ENCODE results near the gene RREB1. TPM values are rescaled to one million over a fixed set of nuclear protein-coding genes. Genes with fewer than 3 reads are reported as not detected.

Gene RREB1
- total RNA-seq, 1 experiment from 2014 or later = 38.4 TPM

DNA sequence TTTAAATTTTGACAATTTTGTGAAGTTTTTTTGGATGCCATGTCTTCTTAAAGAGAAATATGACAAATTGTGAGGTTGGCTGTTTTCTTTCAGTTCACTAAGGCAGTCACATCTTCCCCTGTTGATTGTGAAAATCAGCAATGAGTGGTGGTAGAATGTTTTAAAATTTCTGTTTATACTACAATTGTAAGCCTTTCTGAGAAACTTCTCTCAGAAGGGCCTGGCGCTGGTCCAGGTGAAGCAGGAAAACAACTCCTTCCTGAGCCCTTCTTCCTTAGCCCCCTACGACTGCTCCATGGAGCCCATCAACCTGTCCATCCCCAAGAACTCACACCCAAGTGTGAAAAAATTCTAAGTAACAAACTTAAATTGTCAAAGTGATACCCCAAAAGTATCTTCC lies 124.6 kb downstream of the RREB1 start:
- H3K27me3 Mint-ChIP-seq (ENCODE audit: unreplicated experiment) = no peaks in the 10 kb centered on the region
- CTCF ChIA-PET = no interaction called here
- no TSS peak for BruUV-seq (replicated peaks)
- H3K9me3 Mint-ChIP-seq (ENCODE audit: low read depth, unreplicated experiment) = no peaks in the 10 kb centered on the region
- intact Hi-C loops (cut with micrococcal nuclease; ENCODE audit: unreplicated experiment) = loop anchor here (10.0 kb wide), 1 partner anchor 418 kb away; no protein-coding TSS in a partner anchor
- H3K27ac Mint-ChIP-seq (ENCODE audit: unreplicated experiment) = no peak overlapping the region
- TF ChIP-seq, protein P1, sequence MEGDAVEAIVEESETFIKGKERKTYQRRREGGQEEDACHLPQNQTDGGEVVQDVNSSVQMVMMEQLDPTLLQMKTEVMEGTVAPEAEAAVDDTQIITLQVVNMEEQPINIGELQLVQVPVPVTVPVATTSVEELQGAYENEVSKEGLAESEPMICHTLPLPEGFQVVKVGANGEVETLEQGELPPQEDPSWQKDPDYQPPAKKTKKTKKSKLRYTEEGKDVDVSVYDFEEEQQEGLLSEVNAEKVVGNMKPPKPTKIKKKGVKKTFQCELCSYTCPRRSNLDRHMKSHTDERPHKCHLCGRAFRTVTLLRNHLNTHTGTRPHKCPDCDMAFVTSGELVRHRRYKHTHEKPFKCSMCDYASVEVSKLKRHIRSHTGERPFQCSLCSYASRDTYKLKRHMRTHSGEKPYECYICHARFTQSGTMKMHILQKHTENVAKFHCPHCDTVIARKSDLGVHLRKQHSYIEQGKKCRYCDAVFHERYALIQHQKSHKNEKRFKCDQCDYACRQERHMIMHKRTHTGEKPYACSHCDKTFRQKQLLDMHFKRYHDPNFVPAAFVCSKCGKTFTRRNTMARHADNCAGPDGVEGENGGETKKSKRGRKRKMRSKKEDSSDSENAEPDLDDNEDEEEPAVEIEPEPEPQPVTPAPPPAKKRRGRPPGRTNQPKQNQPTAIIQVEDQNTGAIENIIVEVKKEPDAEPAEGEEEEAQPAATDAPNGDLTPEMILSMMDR (IDR thresholded peaks at IDR 0.05; ENCODE audit: unreplicated experiment) = no peak
- peaks cover 25% of the 10 kb centered on the region for H3K4me1 Mint-ChIP-seq (ENCODE audit: low read depth, unreplicated experiment)
- no peak for DNase-seq
- H3K4me3 Mint-ChIP-seq (ENCODE audit: low read depth, unreplicated experiment) = no peak overlapping the region
- H3K36me3 Mint-ChIP-seq (ENCODE audit: insufficient read depth, unreplicated experiment) = peaks cover 54% of the 10 kb centered on the region

DNA sequence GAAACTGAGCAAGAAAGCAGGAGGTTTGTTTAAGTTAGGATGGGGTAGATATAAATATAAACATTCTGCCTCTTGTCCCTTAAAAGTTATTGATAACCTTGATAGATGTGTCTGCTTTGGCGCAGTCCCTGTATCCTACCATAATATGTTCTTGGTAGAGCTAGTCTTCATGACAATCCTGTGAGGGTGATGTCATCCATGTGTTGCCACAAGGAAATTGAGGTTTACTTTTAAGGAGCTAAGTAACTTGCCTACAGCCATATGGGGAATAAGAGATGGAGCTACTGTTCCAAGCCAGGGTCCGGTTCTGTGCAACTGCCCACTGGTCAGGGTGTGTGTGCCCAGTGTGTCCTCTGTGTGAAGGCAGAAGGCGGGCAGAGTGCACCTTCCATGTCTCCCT lies 126.8 kb downstream of the RREB1 start:
- TF ChIP-seq, protein P1 (IDR thresholded peaks at IDR 0.05; ENCODE audit: unreplicated experiment) = no peak
- H3K4me1 Mint-ChIP-seq (ENCODE audit: low read depth, unreplicated experiment) = peaks cover 37% of the 10 kb centered on the region
- H3K9me3 Mint-ChIP-seq (ENCODE audit: low read depth, unreplicated experiment) = no peaks in the 10 kb centered on the region
- H3K27ac Mint-ChIP-seq (ENCODE audit: unreplicated experiment) = no peak overlapping the region
- no peak overlapping the region for H3K4me3 Mint-ChIP-seq (ENCODE audit: low read depth, unreplicated experiment)
- DNase-seq = no peak
- CTCF ChIA-PET = no interaction called here
- no peaks in the 10 kb centered on the region for H3K27me3 Mint-ChIP-seq (ENCODE audit: unreplicated experiment)
- intact Hi-C loops (cut with micrococcal nuclease; ENCODE audit: unreplicated experiment) = loop anchor here (10.0 kb wide), 1 partner anchor 420 kb away; no protein-coding TSS in a partner anchor
- peaks cover 50% of the 10 kb centered on the region for H3K36me3 Mint-ChIP-seq (ENCODE audit: insufficient read depth, unreplicated experiment)
- BruUV-seq (replicated peaks) = no TSS peak

GRCh38 chr6:7235712-7236305 lies 128.0 kb downstream of the RREB1 start:
- TF ChIP-seq, protein P1 (IDR thresholded peaks at IDR 0.05; ENCODE audit: unreplicated experiment) = no peak
- CTCF ChIA-PET = interaction anchor here (0.7 to 1.1 kb wide), 3 partner anchors 98 to 559 kb away, joined by 3 to 4 read pairs (median 3); no protein-coding TSS in a partner anchor
- peak; percentile 34 for DNase-seq
- no peaks in the 10 kb centered on the region for H3K9me3 Mint-ChIP-seq (ENCODE audit: low read depth, unreplicated experiment)
- peaks cover 44% of the 10 kb centered on the region for H3K36me3 Mint-ChIP-seq (ENCODE audit: insufficient read depth, unreplicated experiment)
- H3K27me3 Mint-ChIP-seq (ENCODE audit: unreplicated experiment) = no peaks in the 10 kb centered on the region
- no TSS peak for BruUV-seq (replicated peaks)
- peaks cover 44% of the 10 kb centered on the region for H3K4me1 Mint-ChIP-seq (ENCODE audit: low read depth, unreplicated experiment)
- peak overlapping the region; percentile 59 for H3K4me3 Mint-ChIP-seq (ENCODE audit: low read depth, unreplicated experiment)
- intact Hi-C loops (cut with micrococcal nuclease; ENCODE audit: unreplicated experiment) = loop anchor here (10.0 kb wide), 1 partner anchor 421 kb away; no protein-coding TSS in a partner anchor
- peak overlapping the region; percentile 95 for H3K27ac Mint-ChIP-seq (ENCODE audit: unreplicated experiment)

DNA sequence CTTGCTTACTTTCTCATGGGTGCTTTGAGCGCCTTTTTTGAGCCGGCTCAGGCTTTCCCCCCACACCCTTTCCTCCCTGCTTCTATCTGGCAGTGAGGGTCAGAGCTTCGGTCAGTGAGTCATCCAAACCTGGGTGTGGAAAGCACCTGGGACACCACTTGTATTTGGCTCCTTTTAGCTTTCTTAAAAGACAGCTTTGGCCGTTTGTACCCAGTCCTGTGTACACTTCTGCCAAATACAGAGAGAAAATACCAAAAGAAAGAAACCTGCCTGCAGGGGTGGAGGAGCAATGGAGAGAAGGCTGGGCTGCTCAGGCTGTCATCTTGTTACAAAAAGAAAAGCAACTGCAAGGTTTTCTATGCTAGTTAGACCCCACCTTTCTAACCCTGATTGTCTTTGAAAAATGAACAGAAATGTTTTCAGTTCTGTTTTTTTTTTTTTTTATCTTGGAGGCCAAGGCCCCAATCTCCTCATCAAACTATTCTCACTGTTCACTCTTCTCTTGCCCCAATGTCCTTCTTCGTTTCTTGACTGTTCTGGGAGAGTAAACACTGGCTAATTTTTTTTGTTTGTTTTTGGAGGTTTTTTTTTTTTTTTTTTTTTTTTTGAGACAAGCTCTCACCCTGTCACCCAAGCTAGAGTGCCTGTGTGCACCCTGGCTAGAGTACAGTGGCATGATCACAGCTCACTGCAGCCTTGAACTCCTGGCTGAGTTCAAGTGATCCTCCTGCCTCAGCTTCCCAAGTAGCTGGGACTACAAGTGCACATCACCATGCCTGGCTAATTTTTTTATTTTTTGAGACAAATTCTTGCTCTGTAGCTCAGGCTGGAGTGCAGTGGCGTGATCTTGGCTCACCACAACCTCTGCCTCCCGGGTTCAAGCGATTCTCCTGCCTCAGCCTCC lies 128.8 kb downstream of the RREB1 start:
- H3K9me3 Mint-ChIP-seq (ENCODE audit: low read depth, unreplicated experiment) = no peaks in the 10 kb centered on the region
- DNase-seq = peak; percentile 56
- BruUV-seq (replicated peaks) = no TSS peak
- intact Hi-C loops (cut with micrococcal nuclease; ENCODE audit: unreplicated experiment) = loop anchor here (10.0 kb wide), 1 partner anchor 422 kb away; no protein-coding TSS in a partner anchor
- peaks cover 43% of the 10 kb centered on the region for H3K36me3 Mint-ChIP-seq (ENCODE audit: insufficient read depth, unreplicated experiment)
- TF ChIP-seq, protein P1 (IDR thresholded peaks at IDR 0.05; ENCODE audit: unreplicated experiment) = no peak
- CTCF ChIA-PET = interaction anchor here (0.6 to 1.1 kb wide), 3 partner anchors 72 to 559 kb away, joined by 3 to 4 read pairs (median 3); no protein-coding TSS in a partner anchor
- H3K27me3 Mint-ChIP-seq (ENCODE audit: unreplicated experiment) = no peaks in the 10 kb centered on the region
- H3K4me3 Mint-ChIP-seq (ENCODE audit: low read depth, unreplicated experiment) = peak overlapping the region; percentile 59
- H3K4me1 Mint-ChIP-seq (ENCODE audit: low read depth, unreplicated experiment) = peaks cover 52% of the 10 kb centered on the region
- peak overlapping the region; percentile 95 for H3K27ac Mint-ChIP-seq (ENCODE audit: unreplicated experiment)

Data from Calu3 (cell line).